ENCODE results near the gene ANAPC2.

ANAPC2 gene

GRCh38 chr9:137218754-137219271 lies 30.5 kb upstream of the ANAPC2 start:
- Histone ChIP-seq H3K36me3 (no peaks in the 10 kb centered on the region), H3K27me3 (no peaks in the 10 kb centered on the region), H3K9me3 (no peaks in the 10 kb centered on the region), H3K4me1 (peaks cover 16% of the 10 kb centered on the region), H3K4me3 (ENCODE audit: low read depth, low read length) (no peak overlapping the region)
- no peak for TF ChIP-seq CTCF (IDR thresholded peaks at IDR 0.05; ENCODE audit: low read depth, low read length)
- peak; percentile 61 for DNase-seq

- Histone ChIP-seq H3K9me3 (no peaks in the 10 kb centered on the region), H3K36me3 (no peaks in the 10 kb centered on the region), H3K27me3 (no peaks in the 10 kb centered on the region), H3K4me1 (peaks cover 16% of the 10 kb centered on the region), H3K4me3 (ENCODE audit: low read depth, low read length) (no peak overlapping the region)
- TF ChIP-seq CTCF (IDR thresholded peaks at IDR 0.05; ENCODE audit: low read depth, low read length) = no peak
- no peak for DNase-seq
Measured at GRCh38 chr9:137218212-137218753, 29.9 kb upstream of the ANAPC2 start.

GRCh38 chr9:137217276-137218211 lies 29.2 kb upstream of the ANAPC2 start:
- Histone ChIP-seq H3K4me3 (ENCODE audit: low read depth, low read length) (peak overlapping the region; percentile 41), H3K36me3 (no peaks in the 10 kb centered on the region), H3K4me1 (peaks cover 13% of the 10 kb centered on the region), H3K9me3 (no peaks in the 10 kb centered on the region), H3K27me3 (no peaks in the 10 kb centered on the region)
- peak; percentile 81 for DNase-seq
- TF ChIP-seq CTCF (IDR thresholded peaks at IDR 0.05; ENCODE audit: low read depth, low read length) = no peak

GRCh38 chr9:137216188-137216965 lies 28.0 kb upstream of the ANAPC2 start:
- Histone ChIP-seq H3K27me3 (no peaks in the 10 kb centered on the region), H3K9me3 (no peaks in the 10 kb centered on the region), H3K36me3 (no peaks in the 10 kb centered on the region), H3K4me1 (peaks cover 13% of the 10 kb centered on the region), H3K4me3 (ENCODE audit: low read depth, low read length) (no peak overlapping the region)
- no peak for DNase-seq
- TF ChIP-seq CTCF (IDR thresholded peaks at IDR 0.05; ENCODE audit: low read depth, low read length) = no peak

- H3K36me3 ChIP-seq = no peaks in the 10 kb centered on the region
- peaks cover 13% of the 10 kb centered on the region for H3K4me1 ChIP-seq
Measured at GRCh38 chr9:137215196-137215986, 27.0 kb upstream of the ANAPC2 start.

More at GRCh38 chr9:137215196-137215986, 27.0 kb upstream of the ANAPC2 start:
- no peaks in the 10 kb centered on the region for H3K9me3 ChIP-seq
- TF ChIP-seq CTCF (IDR thresholded peaks at IDR 0.05; ENCODE audit: low read depth, low read length) = no peak
- no peak for DNase-seq
- no peak overlapping the region for H3K4me3 ChIP-seq (ENCODE audit: low read depth, low read length)
- no peaks in the 10 kb centered on the region for H3K27me3 ChIP-seq
